ENCODE data around the gene ZDHHC1.

The ZDHHC1 gene

DNA sequence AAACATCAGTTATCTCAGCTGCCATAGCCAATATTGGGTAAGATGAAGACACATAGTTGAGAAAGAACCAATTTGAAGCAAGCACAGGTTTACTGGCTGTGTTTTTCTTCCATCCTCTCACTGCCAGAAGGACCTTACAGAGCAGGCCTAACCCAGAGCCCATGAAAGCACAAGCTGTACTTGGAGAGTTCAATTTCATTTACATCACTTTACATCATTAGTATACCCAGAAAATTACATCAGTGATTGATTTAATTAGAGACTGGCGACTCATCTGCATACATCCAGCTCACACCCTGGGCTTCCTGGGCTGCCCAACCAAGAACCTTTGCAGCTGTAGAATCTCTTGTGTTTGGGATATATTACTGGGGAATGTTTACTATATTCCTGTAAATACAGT, 66.0 kb downstream of the ZDHHC1 start:
- no peak for DNase-seq

DNA sequence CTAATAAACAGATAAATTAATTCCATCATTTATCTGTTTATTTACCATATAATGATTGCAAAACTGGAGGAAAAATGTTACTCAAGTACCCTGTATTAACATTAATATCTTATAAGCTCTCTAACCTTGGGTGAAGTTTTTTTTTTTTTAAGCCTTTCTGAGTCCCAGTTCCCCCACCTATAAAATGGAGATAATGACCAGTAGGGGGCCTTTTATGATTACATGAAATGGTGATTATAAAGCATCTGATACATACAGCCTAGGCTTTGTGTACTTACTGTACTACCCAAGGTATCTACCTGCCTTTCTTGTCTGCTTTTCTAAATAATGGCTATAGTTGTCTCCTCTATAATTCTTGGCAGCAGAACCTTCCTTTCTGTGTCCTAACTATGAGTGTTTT, 67.1 kb downstream of the ZDHHC1 start:
- peak; percentile 83 for DNase-seq

DNA sequence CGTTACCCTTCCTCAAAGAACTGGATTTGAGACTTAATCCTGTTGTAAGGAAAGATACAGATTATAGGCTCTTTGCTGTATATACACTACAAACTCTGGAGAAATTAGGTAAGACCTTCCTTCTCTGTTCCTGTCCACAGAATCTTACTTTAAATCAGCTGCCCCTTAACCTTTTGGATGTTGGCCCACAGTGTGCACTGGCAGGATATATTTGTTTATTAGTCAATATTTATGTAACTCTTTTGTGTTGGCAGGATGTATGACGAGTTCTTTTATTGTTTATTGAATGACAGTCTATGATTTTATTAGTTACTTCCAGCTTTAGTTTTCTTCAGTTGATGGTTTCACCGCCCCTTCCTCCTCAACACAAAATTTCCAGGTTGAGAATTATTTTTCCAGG, 69.9 kb downstream of the ZDHHC1 start:
- DNase-seq: no peak

DNA sequence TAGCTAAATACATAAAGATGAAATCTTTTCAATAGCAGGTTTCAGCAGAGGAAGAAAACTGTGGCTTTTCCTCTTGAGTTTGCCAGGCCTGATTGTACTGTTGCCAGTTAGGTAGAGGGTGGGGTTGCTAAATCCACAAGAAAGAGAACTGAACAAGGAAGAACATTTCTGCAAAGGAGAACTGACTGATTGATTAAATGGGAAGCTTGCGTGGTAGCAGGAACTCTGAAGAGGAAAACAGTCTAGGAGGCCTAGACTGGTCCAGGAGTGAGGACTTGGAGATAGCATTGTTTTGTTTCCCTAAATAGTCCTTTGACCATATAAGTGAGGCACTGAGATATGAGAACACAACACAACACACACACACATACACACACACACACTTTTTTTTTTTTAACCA, 70.9 kb downstream of the ZDHHC1 start:
- no peak for DNase-seq
